Osteoblast (primary cell): Measurements from ENCODE around the gene DEFB118. TPM values are rescaled to one million over a fixed set of nuclear protein-coding genes. Genes with fewer than 3 reads are reported as not detected.
"Not testable (repeated sequence)": the region's sequence is repeated elsewhere in the genome, so short reads cannot be mapped to it uniquely, and the experiment has no call there.

Experiments used
- DNase-seq: peaks from one replicate; pipeline ENCODE4 v3.0.0; 2011; ENCODE audit warnings: low spot score, mixed read lengths; ENCODE audit not compliant: insufficient read length; ENCODE audit errors: missing footprints
- H2AFZ ChIP-seq: 2 replicates; pipeline ENCODE4 v1.6.0; 2011; ENCODE audit warnings: mild to moderate bottlenecking, low read length
- H3K27ac ChIP-seq: 2 replicates; pipeline ENCODE4 v1.5.1; 2011; ENCODE audit warnings: mild to moderate bottlenecking, low read depth, low read length, moderate library complexity
- H3K27me3 ChIP-seq: 2 replicates; pipeline ENCODE4 v1.6.0; 2012; ENCODE audit warnings: mild to moderate bottlenecking, control low read depth, inconsistent platforms, low read length, moderate library complexity; ENCODE audit not compliant: insufficient read depth
- H3K36me3 ChIP-seq: 2 replicates; pipeline ENCODE4 v1.5.1; 2011; ENCODE audit warnings: mild to moderate bottlenecking, low read length, control low read depth, moderate library complexity; ENCODE audit not compliant: insufficient read depth
- H3K4me1 ChIP-seq: 2 replicates; pipeline ENCODE4 v1.5.1; 2011; ENCODE audit warnings: mild to moderate bottlenecking, low read length, control low read depth, moderate library complexity; ENCODE audit not compliant: insufficient read depth
- H3K4me2 ChIP-seq: 2 replicates; pipeline ENCODE4 v1.6.0; 2011; ENCODE audit warnings: mild to moderate bottlenecking, low read length; ENCODE audit not compliant: insufficient read depth
- H3K4me3 ChIP-seq: fragments of 200-600 bp; sonication (generic); 3 replicates; pipeline ENCODE4 v1.5.1; 2012; ENCODE audit warnings: mild to moderate bottlenecking, low read length, inconsistent platforms; ENCODE audit not compliant: insufficient read depth
- H3K79me2 ChIP-seq: 2 replicates; pipeline ENCODE4 v1.6.0; 2012; ENCODE audit warnings: mild to moderate bottlenecking, low read length, control low read depth, inconsistent platforms; ENCODE audit not compliant: insufficient read depth
- H3K9me3 ChIP-seq: 2 replicates; pipeline ENCODE4 v1.5.1; 2011; ENCODE audit warnings: low read depth, low read length, control low read depth
- H4K20me1 ChIP-seq: 2 replicates; pipeline ENCODE4 v1.6.0; 2012; ENCODE audit warnings: mild to moderate bottlenecking, low read length, control low read depth; ENCODE audit not compliant: insufficient read depth
- total RNA-seq: library from RNA; depleted of rRNA; stranded (reverse); fragments of >200 nt; gene quantifications from 2 replicates; pipeline ENCODE4 v1.2.3, GENCODE V29; 2012
- TF ChIP-seq, protein P1 (sequence below): IDR thresholded peaks from 2 replicates; pipeline ENCODE4 v1.5.1; 2011; ENCODE audit warnings: mild to moderate bottlenecking, low read depth, low read length, moderate library complexity; ENCODE audit errors: extremely low read depth

Gene DEFB118
- total RNA-seq, 1 donor, result not detected

DNA sequence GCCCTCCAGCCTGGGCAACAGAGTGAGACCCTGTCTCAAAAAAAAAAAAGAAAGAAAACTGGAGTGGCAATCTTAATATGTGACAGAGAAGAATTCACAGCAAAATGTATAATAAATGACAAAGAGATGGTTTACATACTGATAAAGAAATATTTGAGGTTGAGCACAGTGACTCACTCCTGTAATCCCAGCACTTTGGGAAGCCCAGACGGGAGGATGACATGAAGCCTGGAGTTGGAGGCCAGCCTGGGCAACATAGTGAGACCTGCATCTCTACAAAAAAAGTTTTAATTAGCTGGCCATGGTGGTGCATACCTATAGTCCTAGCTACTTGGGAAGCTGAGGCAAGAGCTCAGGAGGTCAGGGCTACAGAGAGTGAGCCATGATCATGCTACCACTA is 12.4 kb upstream of the DEFB118 start:
- no peak overlapping the region for H3K27ac ChIP-seq
- TF ChIP-seq, protein P1, sequence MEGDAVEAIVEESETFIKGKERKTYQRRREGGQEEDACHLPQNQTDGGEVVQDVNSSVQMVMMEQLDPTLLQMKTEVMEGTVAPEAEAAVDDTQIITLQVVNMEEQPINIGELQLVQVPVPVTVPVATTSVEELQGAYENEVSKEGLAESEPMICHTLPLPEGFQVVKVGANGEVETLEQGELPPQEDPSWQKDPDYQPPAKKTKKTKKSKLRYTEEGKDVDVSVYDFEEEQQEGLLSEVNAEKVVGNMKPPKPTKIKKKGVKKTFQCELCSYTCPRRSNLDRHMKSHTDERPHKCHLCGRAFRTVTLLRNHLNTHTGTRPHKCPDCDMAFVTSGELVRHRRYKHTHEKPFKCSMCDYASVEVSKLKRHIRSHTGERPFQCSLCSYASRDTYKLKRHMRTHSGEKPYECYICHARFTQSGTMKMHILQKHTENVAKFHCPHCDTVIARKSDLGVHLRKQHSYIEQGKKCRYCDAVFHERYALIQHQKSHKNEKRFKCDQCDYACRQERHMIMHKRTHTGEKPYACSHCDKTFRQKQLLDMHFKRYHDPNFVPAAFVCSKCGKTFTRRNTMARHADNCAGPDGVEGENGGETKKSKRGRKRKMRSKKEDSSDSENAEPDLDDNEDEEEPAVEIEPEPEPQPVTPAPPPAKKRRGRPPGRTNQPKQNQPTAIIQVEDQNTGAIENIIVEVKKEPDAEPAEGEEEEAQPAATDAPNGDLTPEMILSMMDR, result no peak

GRCh38 chr20:31363295-31363694 is 5.1 kb upstream of the DEFB118 start:
- H3K79me2 ChIP-seq, result no peaks in the 10 kb centered on the region
- H4K20me1 ChIP-seq, result no peaks in the 10 kb centered on the region
- H3K4me2 ChIP-seq, result no peak overlapping the region
- H3K9me3 ChIP-seq, result no peaks in the 10 kb centered on the region
- DNase-seq, result no peak
- TF ChIP-seq, protein P1, result no peak
- no peak overlapping the region for H3K4me3 ChIP-seq
- H2AFZ ChIP-seq, result no peak overlapping the region
- no peak overlapping the region for H3K27ac ChIP-seq
- H3K36me3 ChIP-seq, result no peaks in the 10 kb centered on the region
- no peaks in the 10 kb centered on the region for H3K27me3 ChIP-seq
- H3K4me1 ChIP-seq, result no peaks in the 10 kb centered on the region

More for the DNA sequence above, 12.4 kb upstream of the DEFB118 start:
- no peaks in the 10 kb centered on the region for H4K20me1 ChIP-seq
- no peaks in the 10 kb centered on the region for H3K79me2 ChIP-seq
- no peak for DNase-seq
- H3K27me3 ChIP-seq, result no peaks in the 10 kb centered on the region
- no peaks in the 10 kb centered on the region for H3K9me3 ChIP-seq
- H3K36me3 ChIP-seq, result no peaks in the 10 kb centered on the region
- H2AFZ ChIP-seq, result no peak overlapping the region
- no peak overlapping the region for H3K4me2 ChIP-seq
- H3K4me1 ChIP-seq, result no peaks in the 10 kb centered on the region
- H3K4me3 ChIP-seq, result no peak overlapping the region

DNA sequence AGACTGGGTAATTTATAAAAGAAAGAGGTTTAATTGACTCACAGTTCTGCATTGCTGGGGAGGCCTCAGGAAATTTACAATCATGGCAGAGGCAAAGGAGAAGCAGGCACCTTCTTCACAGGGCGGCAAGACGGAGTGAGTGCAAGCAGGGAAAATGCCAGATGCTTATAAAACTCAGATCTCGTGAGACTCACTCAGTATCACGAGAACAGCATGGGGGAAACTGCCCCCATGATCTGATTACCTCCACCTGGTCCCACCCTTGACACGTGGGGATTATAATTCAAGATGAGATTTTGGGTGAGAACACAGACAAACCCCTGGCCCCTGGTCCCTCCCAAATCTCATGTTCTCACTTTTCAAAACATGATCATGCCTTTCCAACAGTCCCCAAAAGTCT is 4.1 kb upstream of the DEFB118 start:
- not testable (repeated sequence) for H4K20me1 ChIP-seq, H3K36me3 ChIP-seq, H3K9me3 ChIP-seq, H2AFZ ChIP-seq, H3K27ac ChIP-seq, H3K79me2 ChIP-seq, H3K4me3 ChIP-seq, H3K4me1 ChIP-seq, DNase-seq, H3K27me3 ChIP-seq, H3K4me2 ChIP-seq

DNA sequence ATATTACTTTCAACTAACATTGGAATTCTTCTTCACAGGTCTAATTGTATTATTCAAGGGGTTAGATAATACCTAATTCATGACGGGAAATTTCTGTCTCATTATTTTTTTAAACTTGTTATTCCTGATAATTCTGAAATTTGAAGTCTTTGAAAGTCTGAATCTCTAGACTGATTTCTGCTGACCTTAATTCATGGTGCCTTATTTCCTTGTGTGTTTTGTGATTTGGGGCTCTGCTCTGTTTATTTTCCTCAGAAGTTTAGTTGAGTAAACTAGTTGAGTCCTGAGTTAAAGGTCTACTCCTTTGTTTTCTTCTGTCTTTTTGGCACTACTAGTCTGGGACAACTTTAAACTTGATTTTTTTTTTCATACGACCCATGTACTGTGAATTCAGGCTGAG is 5.9 kb downstream of the DEFB118 start:
- H3K4me1 ChIP-seq, result no peaks in the 10 kb centered on the region
- no peaks in the 10 kb centered on the region for H4K20me1 ChIP-seq
- H3K36me3 ChIP-seq, result no peaks in the 10 kb centered on the region
- peaks cover 2% of the 10 kb centered on the region for H3K9me3 ChIP-seq
- no peak overlapping the region for H3K4me2 ChIP-seq
- no peak overlapping the region for H3K4me3 ChIP-seq
- DNase-seq, result no peak
- H3K79me2 ChIP-seq, result no peaks in the 10 kb centered on the region
- no peaks in the 10 kb centered on the region for H3K27me3 ChIP-seq
- H3K27ac ChIP-seq, result no peak overlapping the region
- H2AFZ ChIP-seq, result no peak overlapping the region
- TF ChIP-seq, protein P1, result no peak
